NCI-H524 (cell line): Measurements from ENCODE around the gene SLC1A3.
A peak's percentile ranks its signal among the peaks of the same experiment; 100 is the strongest.

Source experiments
- DNase-seq, 2 experiments: peaks; one replicate each; lab custom pipeline; 2025; lab: John Stamatoyannopoulos, UW

The SLC1A3 gene

DNA sequence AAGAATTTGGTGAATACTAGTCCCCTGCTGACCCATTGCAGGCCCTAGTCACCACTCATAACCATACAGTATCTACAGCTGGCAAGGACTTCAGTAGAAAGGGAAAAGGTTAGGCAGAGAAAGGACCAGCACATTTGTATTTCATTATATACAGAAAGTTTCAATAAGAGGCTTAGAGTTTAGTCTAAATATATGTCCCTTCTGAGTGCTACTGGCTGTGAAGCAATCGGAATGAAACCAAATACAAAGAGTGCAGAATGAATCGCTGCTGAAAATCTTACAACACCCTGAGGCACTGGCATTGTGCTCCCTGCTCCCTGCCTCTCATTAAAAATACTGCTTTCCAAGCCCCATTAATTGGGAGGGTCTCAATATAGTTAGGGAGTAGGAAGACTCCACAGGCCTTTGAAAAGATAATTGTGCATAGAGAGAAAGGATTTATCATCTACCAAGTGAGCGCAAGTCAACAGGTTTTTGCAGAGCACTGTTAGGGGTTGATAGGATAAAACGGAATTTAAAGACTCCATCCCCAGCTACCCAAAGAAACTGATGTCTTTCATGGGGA is 110.8 kb downstream of the SLC1A3 start:
- no peak for DNase-seq

DNA sequence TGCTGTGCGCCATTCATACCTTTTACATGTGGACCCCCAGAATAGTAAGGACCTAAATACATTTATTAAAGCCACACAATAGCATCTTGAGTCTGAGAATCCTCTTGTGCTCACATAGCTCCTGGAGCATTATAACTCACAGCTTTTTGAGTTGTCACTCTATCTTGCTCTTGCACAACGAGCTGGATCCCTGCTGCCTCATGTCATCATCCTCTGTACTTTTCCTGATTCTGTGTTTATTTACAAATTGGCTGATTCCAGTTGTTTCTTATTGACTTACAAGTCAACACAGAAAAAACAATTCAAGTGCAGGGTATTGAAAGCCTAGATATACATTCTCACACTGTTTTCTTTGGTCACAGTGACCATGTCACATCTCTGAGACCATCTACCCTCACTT is 112.9 kb downstream of the SLC1A3 start:
- DNase-seq = no peak

DNA sequence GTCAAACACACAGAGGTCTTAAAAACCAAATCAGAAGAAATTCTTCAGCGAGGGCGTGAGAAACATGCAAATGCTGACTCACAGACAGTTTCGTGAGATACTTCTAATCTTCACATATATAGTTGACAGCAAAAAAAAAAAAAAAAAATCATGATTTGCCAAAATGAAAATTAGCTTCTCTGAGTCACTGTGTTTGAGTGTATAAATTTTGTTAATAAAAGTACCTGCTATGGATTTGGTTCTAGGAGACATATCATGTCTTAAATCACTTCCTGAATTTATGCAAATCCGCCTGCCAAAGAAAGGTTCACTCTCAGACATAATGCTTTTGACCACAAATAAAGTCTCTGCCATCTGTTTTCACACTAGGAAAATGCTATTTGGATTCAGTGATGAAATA is 114.3 kb downstream of the SLC1A3 start:
- peak; percentile 29 to 75 for DNase-seq

DNA sequence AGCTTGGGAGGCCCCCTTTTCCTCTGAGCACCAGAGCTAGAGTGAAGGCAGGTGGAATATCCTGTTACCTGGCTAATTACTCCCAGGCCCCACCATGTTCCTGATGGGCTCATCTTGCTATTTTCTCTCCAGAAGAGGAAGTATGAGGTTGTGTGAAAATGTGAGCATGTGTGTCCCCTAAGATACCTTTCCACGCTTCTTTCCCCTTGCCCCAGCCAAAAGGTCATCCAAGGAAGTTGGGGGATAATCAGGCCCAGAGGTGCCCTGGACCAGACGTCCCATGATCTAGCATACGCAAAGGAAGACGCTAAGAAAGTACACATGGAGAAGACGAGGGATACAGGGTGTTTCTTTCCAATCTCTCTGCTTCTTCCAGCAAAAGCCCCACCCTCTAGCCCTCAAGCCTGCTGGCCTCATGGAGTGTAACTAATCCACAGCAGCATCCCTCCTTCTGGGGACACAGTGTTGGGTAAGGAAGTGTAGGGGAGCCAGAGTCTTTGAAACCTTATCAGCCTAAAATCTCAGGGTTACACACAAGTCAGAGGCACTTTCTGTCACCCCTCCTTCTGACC is 115.3 kb downstream of the SLC1A3 start:
- peak in 1 of 2 experiments; percentile 47 for DNase-seq

DNA sequence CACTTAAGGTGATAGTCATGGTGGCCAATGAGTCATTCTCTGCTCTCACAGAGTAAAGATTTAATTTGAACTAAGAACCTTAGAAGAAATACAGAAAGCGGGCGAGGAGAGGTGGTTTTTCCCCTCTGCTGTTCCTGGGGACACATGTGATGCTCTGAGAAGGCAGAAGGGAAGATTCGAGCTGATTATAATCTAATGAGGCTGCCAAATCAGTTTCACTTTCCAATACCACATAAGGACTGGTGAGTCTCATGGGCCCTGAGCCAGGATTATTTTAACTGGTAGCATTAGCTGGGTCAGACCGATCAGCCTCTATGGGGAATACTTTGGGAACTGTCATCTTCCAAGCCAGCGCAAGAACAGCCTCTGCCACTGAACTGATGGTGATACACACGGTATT is 116.5 kb downstream of the SLC1A3 start:
- peak in 1 of 2 experiments; percentile 35 for DNase-seq

DNA sequence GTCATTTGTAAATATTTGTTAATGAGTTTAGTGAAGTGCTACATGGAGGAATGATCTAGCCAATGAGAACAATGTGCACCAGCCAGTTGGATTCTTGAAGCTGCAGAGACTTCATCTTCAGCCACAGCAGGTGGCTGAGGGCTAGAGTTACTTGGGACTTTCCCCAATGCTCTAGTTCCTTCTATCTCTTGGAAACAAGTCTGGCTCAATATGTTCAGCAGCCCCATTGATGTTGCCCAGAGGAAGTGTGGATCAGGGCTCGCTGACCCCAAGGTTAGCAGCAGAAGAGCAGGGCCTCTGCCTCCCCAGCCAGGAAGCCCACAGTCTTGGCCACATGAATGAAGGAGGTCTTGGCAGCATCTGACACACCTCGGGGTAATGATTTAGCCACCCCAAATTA is 117.5 kb downstream of the SLC1A3 start:
- no peak for DNase-seq

DNA sequence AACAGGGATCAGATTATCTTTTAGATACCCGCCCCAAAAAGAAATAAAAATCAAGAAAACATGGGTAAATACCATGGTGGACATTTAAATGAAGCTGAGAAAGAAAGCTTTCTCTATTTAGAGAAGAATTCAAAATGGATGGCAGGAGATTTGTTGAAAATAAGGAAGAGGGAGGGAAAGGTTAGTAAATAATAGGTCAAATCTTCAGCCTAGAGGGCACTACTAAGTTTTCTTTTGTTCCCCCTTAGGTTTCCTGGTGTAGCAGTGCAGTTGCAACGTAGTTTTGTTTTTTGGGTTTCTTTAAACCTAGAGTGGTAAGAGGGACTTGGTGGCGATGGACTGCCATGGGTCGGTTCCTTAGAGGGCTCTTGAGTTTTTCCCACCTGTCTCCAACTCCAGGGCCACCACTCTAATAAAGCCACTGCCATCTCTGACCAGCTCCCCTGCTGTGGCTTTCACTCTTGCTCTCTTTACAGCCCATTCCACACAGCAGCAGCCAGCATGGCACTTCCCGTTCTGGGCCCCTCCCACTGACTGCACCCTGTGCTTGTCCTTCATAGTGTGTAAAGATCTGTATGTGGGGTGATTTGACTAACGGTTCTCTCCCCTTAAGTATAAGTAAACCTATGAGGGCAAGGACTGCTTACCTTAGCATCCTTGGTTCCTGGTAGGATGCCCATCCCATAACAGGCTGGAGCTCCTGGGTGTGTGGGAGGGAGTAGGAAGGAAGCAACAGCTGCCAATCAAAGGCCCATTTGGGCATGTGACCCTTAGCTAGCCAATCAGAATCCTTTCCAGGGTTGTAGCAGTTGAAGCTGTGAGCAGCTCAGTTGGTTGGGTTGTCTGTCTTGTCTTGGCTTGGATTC is 118.3 kb downstream of the SLC1A3 start:
- DNase-seq = no peak

DNA sequence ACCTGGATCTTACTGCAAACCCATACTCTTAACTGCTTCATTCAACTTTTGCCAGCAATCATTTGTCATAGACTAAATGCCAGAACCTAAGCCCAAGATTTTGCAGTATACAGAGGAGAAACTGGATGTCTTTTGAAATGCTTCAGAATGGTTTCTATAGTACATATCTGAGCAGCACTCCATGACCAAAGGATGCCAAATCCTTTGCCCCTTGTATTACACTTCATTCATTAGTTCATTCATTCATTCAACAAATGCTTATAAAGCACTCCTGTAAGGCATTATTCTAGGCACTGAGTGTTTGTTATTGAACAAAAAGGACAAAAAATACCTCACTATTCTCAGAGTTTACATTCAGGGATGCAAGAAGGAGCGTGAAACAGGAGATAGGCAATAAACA is 119.9 kb downstream of the SLC1A3 start:
- DNase-seq = no peak

DNA sequence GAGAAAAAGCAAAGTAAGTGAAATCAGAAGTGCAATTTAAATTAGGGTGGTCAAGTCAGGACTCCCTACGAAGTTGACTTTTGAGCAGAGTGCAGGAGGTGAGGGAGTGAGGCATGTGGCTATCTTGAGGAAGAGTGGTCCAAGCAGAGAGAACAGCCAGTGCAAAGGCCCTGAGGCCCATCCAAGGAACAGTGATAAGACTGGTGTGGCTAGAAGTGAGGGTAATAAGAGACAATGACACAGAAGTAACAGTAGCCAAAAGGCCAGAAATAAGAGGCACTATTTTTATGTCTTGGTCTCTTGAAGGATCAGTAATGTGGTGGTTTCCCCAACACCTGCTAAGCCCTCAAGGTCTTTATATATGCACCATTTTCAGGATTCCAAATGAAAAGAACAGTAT is 120.4 kb downstream of the SLC1A3 start:
- no peak for DNase-seq

DNA sequence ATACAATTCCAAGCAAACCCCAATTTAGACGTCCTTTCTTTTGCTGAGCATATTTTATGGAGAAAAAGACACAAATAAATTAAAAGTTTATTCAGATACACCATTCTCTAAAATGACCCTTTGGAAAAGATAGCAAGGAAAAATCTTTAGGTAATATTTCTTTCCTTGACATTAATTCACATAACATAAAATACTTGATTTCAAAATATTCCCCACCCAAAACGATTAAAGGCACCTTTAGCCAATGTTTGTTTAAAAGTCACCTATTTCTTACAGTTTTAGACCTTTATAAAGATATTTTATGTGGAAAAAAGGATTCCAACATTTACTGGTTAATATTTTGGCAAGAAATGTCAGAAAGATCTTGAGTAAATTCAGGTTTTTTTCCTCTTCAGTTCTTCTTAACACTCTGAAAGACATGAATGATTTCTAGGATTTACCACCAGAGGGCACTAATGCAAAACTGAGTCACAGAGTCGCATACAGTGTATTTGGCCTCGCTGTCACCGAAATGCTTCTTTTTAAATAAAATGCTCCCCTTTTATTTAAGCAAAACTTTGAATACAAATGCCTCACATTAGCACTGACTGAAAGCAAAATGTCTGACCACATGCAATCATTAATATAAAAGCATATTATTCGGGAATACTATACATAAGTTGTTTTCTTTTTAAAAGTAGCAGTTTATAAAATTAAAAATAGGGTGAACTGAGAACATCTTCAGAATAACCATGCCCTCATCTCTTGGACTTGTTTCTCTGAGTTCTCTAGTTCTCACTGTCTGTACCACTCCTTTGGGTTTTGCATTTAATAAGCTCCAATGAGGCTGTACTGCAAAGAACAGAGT is 122.5 kb downstream of the SLC1A3 start:
- peak; percentile 80 to 87 for DNase-seq

DNA sequence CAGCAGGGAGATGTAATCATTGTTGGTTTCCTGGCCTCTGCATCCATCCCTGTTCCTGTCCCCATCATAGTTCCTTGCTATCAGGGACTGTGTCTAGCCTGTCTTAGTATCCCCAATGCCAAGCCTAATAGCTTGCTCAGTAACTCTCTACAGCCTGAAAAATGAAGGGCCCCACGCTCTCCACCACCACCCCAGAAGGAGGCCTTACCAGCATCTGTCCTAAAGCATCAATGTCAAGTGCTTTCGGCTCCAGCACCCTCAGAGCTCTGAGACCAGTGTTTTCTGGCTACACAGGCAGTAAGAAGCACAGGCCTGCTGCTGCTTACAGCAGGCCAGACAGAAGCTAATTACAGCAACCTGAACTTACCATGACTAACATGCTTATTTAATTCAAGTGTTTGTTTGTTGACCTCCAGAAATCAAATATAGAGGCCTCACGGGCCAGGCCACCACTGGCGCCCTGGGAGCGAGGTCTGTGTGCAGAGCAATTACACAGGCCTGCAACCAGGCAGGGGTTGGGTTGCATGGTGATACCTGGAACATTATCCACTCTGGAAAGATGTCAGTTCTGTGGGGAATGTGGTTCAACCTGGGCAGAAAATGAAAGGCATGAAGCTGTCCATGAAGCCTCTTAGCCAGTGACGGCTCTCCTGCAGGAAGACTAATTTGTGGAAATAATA is 124.3 kb downstream of the SLC1A3 start:
- DNase-seq = peak in 1 of 2 experiments; percentile 60

DNA sequence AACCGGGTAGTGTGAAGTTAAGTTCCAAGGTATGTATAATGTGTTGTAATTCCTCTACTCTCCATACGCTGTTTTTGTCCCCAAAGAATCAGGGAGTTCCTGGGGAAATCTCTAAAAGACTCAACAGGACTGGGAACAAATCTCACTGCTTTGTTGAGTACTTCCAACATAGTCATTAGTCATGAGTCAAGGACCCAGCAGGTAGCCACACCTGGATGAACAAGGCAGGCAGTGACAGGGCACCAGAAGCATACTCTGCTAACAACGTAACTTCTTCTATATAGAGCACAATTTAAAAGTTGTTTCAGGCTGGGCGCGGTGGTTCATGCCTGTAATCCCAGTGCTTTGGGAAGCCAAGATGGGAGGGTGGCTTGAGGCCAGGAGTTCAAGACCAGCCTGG is 126.8 kb downstream of the SLC1A3 start:
- DNase-seq = no peak

DNA sequence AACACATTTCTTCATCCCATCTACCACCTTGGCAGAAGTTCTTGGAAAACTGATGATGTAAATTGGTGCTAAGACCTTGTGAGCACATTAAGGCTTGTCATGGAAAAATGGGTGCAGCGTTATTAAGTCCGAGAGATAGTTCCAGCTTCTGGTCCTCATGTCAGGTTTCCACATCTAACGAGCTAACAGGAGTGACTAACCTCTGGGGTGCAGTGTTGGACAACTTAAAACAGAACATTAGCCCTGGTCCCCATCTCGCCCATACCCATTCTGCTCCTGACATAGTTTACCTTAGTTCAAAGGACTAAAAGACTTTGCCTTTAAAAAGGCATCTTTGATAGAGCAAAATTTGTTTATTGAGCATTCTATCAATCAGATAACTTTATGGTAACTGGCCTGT is 128.0 kb downstream of the SLC1A3 start:
- peak; percentile 45 to 82 for DNase-seq

DNA sequence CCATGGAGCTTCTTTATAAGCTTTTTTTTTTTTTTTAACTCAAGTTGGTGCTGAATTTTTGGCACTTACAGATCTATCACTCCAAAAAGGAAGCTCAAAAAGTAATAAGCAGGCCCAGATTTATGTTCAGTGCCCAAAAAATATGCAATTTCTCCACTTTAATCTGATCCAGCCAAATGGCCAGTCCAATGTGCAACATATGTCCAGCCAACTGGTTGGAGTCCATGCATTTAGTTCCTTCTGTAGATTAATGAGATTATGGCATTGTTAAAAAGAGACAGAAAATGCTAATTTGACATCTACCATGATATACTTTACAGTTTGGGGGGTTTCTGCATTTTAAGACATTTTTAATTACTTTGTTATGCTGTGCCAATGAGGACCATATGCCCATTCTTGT is 129.5 kb downstream of the SLC1A3 start:
- DNase-seq = peak; percentile 67 to 69
